GM18499 (cell line): ENCODE data around the gene DNLZ.

Source experiments
- ATAC-seq: cut with Tn5 transposase; IDR thresholded peaks from one replicate; pipeline ENCODE4 v1.9.1; 2021; ENCODE audit warnings: moderate number of reproducible peaks; ENCODE audit not compliant: insufficient read depth, unreplicated experiment

Gene DNLZ

GRCh38 chr9:136310273-136311030 lies 53.1 kb downstream of the DNLZ start:
- no peak for ATAC-seq

GRCh38 chr9:136309806-136310220 lies 53.7 kb downstream of the DNLZ start:
- ATAC-seq, result no peak
